Measurements from ENCODE around the gene PTPN14.

Gene PTPN14

DNA sequence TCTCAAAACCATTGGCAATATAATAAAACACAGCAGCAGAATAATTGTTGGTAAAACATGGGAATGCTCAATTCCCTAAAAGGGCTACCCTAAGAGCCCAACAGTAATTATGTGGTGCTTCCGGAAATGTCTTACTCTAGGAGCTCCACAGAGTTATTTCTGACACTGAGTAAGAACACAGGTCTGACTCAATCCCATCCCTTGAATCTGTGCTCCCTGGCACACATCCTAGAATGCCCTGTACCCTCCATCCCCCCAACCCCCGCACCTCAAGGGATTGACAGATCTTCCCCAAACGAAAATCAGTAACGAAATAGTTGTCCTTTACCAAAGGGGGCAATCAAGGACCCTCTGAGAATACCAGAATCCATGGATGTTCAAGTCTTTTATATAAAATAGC, 198.6 kb downstream of the PTPN14 start:
- DNase-seq (ENCODE audit: extremely low spot score): no peak
- POLR2A ChIA-PET: no interaction called here
- TF ChIP-seq LEF1 (IDR thresholded peaks at IDR 0.05; ENCODE audit: borderline replicate concordance): no peak
- no peak for TF ChIP-seq SP1 (IDR thresholded peaks at IDR 0.05)
- TF ChIP-seq ARNT (IDR thresholded peaks at IDR 0.05): no peak
- TF ChIP-seq, protein P1, sequence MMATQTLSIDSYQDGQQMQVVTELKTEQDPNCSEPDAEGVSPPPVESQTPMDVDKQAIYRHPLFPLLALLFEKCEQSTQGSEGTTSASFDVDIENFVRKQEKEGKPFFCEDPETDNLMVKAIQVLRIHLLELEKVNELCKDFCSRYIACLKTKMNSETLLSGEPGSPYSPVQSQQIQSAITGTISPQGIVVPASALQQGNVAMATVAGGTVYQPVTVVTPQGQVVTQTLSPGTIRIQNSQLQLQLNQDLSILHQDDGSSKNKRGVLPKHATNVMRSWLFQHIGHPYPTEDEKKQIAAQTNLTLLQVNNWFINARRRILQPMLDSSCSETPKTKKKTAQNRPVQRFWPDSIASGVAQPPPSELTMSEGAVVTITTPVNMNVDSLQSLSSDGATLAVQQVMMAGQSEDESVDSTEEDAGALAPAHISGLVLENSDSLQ (IDR thresholded peaks at IDR 0.05): no peak
- TF ChIP-seq L3MBTL2 (conservative IDR thresholded peaks at IDR 0.05): no peak
- TF ChIP-seq HDGF (IDR thresholded peaks at IDR 0.05; ENCODE audit: borderline replicate concordance): no peak
- no peak for TF ChIP-seq CTBP1 (IDR thresholded peaks at IDR 0.05; ENCODE audit: borderline replicate concordance)
- TF ChIP-seq FOXA1 (IDR thresholded peaks at IDR 0.05): no peak
- no peak for TF ChIP-seq NFRKB (IDR thresholded peaks at IDR 0.05)
- TF ChIP-seq TARDBP (IDR thresholded peaks at IDR 0.05): no peak
- TF ChIP-seq ELF4 (IDR thresholded peaks at IDR 0.05): no peak
- TF ChIP-seq ZNF384 (IDR thresholded peaks at IDR 0.05): no peak
- TF ChIP-seq FOXM1 (IDR thresholded peaks at IDR 0.05; ENCODE audit: borderline replicate concordance): no peak
- TF ChIP-seq SUZ12 (IDR thresholded peaks at IDR 0.05): no peak
- TF ChIP-seq FOXK2 (IDR thresholded peaks at IDR 0.05): no peak
- TF ChIP-seq BHLHE40 (IDR thresholded peaks at IDR 0.05; ENCODE audit: borderline replicate concordance): no peak
- CTCF ChIA-PET: interaction anchor here (0.6 kb wide), 1 partner anchor 1326 kb away, joined by 3 read pairs; no protein-coding TSS in a partner anchor

DNA sequence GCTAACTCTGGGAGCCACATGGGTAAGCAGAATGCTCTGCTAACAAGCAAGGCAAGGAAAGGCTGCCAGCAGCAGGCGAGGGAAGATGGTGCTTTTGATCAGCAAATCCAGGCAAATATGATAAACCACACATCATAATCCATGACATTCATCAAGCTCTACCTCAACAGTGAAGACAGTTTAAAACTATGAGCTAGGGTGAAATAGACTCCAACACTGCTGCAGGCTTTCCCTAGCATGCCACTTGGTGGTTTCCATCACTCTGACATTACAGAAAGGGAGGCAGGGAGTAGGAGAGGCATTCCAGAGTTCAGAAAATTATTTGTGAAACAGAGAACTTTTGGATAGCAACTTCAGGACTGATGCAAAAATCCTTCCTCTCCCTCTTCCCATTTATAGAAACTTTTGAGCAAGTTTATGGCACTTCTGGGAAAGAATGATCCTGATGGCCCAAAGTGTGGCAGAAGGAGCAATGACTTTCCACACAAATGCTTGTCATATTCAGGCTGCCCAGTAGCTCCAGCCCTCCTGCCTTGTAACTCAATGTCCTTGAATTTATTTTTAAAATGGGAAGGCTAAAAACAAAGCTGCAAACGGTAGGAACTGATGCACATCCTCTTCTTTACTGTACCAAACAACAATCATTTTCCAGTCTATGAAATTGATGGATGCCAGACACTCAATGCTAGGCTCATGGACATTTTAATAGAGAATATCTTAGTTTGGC, 199.7 kb downstream of the PTPN14 start:
- TF ChIP-seq L3MBTL2 (conservative IDR thresholded peaks at IDR 0.05): no peak
- DNase-seq (ENCODE audit: extremely low spot score): no peak
- POLR2A ChIA-PET: no interaction called here
- CTCF ChIA-PET: no interaction called here

DNA sequence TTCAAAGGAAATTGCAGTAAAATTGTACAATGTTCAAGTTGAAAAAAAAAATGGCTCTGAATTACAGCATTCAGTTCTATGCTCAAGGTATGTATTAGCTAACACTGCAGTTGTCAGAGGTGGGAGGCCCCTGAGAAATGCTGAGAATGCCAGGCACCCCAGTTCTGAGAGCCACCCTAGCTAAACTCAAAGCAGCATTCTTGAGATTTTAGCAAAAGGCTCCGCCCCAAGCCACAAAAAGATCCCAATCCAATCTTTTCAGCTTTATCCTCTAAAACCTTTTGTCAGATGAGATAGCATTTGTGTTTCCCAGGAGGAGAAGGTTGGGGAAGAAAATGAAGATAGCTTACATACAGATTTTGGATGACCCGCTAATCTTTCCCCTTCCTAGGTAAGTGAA, 201.6 kb downstream of the PTPN14 start:
- CTCF ChIA-PET: interaction anchor here (2.0 kb wide), 1 partner anchor 17 kb away, joined by 9 read pairs; no protein-coding TSS in a partner anchor
- TF ChIP-seq NFRKB (IDR thresholded peaks at IDR 0.05): no peak
- no peak for TF ChIP-seq BHLHE40 (IDR thresholded peaks at IDR 0.05; ENCODE audit: borderline replicate concordance)
- TF ChIP-seq SUZ12 (IDR thresholded peaks at IDR 0.05): no peak
- no peak for TF ChIP-seq ARNT (IDR thresholded peaks at IDR 0.05)
- no peak for TF ChIP-seq TARDBP (IDR thresholded peaks at IDR 0.05)
- POLR2A ChIA-PET: no interaction called here
- no peak for DNase-seq (ENCODE audit: extremely low spot score)

- no peak for TF ChIP-seq CTBP1 (IDR thresholded peaks at IDR 0.05; ENCODE audit: borderline replicate concordance)
- no peak for DNase-seq (ENCODE audit: extremely low spot score)
- ChIA-PET POLR2A (no interaction called here), CTCF (interaction anchor here (2.0 kb wide), 1 partner anchor 17 kb away, joined by 9 read pairs; no protein-coding TSS in a partner anchor)
These were observed 202.4 kb downstream of the PTPN14 start for GRCh38 chr1:214349008-214349407.

DNA sequence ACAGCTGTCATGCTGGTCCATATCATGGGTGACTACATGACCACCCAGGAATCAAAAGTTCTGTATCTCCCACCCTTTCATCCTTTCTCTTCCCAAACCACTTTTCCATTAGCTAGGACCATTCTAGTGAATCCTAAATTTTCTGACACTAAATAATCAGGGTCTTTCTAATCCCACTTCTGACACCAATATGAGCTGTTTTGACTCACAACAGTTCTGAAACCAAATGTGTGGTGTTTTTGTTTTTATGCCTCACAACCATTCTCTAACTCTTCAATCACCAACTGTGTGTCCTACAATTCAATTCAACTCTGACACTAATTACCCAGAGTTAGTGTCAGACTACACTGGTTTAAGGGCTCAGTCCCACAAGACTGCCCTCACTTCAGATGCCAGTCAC, 206.5 kb downstream of the PTPN14 start:
- POLR2A ChIA-PET: no interaction called here
- TF ChIP-seq LEF1 (IDR thresholded peaks at IDR 0.05; ENCODE audit: borderline replicate concordance): no peak
- no peak for TF ChIP-seq SUZ12 (IDR thresholded peaks at IDR 0.05)
- TF ChIP-seq CTBP1 (IDR thresholded peaks at IDR 0.05; ENCODE audit: borderline replicate concordance): no peak
- no peak for TF ChIP-seq SP1 (IDR thresholded peaks at IDR 0.05)
- TF ChIP-seq, protein P1 (IDR thresholded peaks at IDR 0.05): no peak
- TF ChIP-seq NFRKB (IDR thresholded peaks at IDR 0.05): no peak
- no peak for TF ChIP-seq TARDBP (IDR thresholded peaks at IDR 0.05)
- no peak for TF ChIP-seq FOXA1 (IDR thresholded peaks at IDR 0.05)
- TF ChIP-seq BHLHE40 (IDR thresholded peaks at IDR 0.05; ENCODE audit: borderline replicate concordance): no peak
- no peak for TF ChIP-seq ARNT (IDR thresholded peaks at IDR 0.05)
- no peak for TF ChIP-seq ELF4 (IDR thresholded peaks at IDR 0.05)
- TF ChIP-seq ZNF384 (IDR thresholded peaks at IDR 0.05): no peak
- TF ChIP-seq HDGF (IDR thresholded peaks at IDR 0.05; ENCODE audit: borderline replicate concordance): no peak
- TF ChIP-seq FOXK2 (IDR thresholded peaks at IDR 0.05): no peak
- TF ChIP-seq L3MBTL2 (conservative IDR thresholded peaks at IDR 0.05): no peak

GRCh38 chr1:214342525-214342924, 208.9 kb downstream of the PTPN14 start:
- no peak for TF ChIP-seq HDGF (IDR thresholded peaks at IDR 0.05; ENCODE audit: borderline replicate concordance)
- no peak for TF ChIP-seq LEF1 (IDR thresholded peaks at IDR 0.05; ENCODE audit: borderline replicate concordance)
- TF ChIP-seq BHLHE40 (IDR thresholded peaks at IDR 0.05; ENCODE audit: borderline replicate concordance): no peak
- no peak for TF ChIP-seq TARDBP (IDR thresholded peaks at IDR 0.05)
- TF ChIP-seq FOXK2 (IDR thresholded peaks at IDR 0.05): no peak
- TF ChIP-seq SP1 (IDR thresholded peaks at IDR 0.05): no peak
- no peak for TF ChIP-seq L3MBTL2 (conservative IDR thresholded peaks at IDR 0.05)
- CTCF ChIA-PET: interaction anchor here (0.7 kb wide), 1 partner anchor 128 kb away, joined by 4 read pairs; no protein-coding TSS in a partner anchor
- POLR2A ChIA-PET: no interaction called here
- no peak for DNase-seq (ENCODE audit: extremely low spot score)

More for the DNA sequence above, 206.5 kb downstream of the PTPN14 start:
- DNase-seq (ENCODE audit: extremely low spot score): no peak
- CTCF ChIA-PET: interaction anchor here (1.4 kb wide), 1 partner anchor 13 kb away, joined by 6 read pairs; no protein-coding TSS in a partner anchor

DNA sequence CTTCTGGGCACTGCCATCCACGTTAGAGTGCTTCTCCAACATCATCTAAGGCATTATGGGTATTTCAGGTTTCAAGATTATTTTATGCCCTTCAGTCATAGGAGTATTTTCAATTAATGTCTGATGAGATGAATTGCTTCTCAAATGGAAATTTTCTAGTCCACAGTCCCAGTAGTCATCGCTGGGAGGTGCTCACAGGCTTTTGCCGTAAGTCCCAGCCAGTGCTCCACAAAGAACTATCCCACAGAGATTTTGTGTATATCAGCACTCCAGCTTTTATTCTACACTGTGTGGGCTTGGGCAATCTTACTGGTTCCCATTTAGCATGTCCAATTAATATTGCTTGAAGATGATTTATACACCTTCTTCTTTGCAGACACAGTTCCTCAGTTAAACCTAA, 209.5 kb downstream of the PTPN14 start:
- TF ChIP-seq LEF1 (IDR thresholded peaks at IDR 0.05; ENCODE audit: borderline replicate concordance) (no peak), SUZ12 (IDR thresholded peaks at IDR 0.05) (no peak)
- POLR2A ChIA-PET: no interaction called here
- CTCF ChIA-PET: interaction anchor here (0.6 to 0.8 kb wide), 2 partner anchors 13 to 1674 kb away, joined by 3 read pairs; no protein-coding TSS in a partner anchor
- no peak for DNase-seq (ENCODE audit: extremely low spot score)
